H1 (cell line): ENCODE results near the gene CAPN2. TPM values are rescaled to one million over a fixed set of nuclear protein-coding genes. Genes with fewer than 3 reads are reported as not detected.

Source experiments
- ASH2L ChIP-seq: fragments of 200-600, 300-600 bp; sonication (generic); IDR thresholded peaks from one replicate; pipeline ENCODE4 v1.7.1; 2017; ENCODE audit warnings: low read length
- BACH1 ChIP-seq: IDR thresholded peaks from 2 replicates; pipeline ENCODE4 v1.6.1; 2012; ENCODE audit warnings: low read length, improper control_type of control experiment
- BRCA1 ChIP-seq: IDR thresholded peaks from 2 replicates; pipeline ENCODE4 v1.6.1; 2012; ENCODE audit warnings: low read depth, low read length, improper control_type of control experiment
- CBX5 ChIP-seq: fragments of 300-800, 300-1000 bp; sonication (generic); IDR thresholded peaks from 2 replicates; pipeline ENCODE4 v1.7.1; 2016; ENCODE audit warnings: antibody characterized with exemption, low read length, low read depth
- CHD2 ChIP-seq: IDR thresholded peaks from 2 replicates; pipeline ENCODE4 v1.6.1; 2012; ENCODE audit warnings: low read length, improper control_type of control experiment
- EGR1 ChIP-seq: IDR thresholded peaks from 2 replicates; pipeline ENCODE4 v1.6.1; 2011; ENCODE audit warnings: low read depth, low read length, borderline replicate concordance
- EZH2 ChIP-seq: fragments of 200-600 bp; sonication (generic); IDR thresholded peaks from 2 replicates; pipeline ENCODE4 v1.7.1; 2012; ENCODE audit warnings: low read depth, mild to moderate bottlenecking, moderate library complexity, low read length, inconsistent platforms; ENCODE audit not compliant: severe bottlenecking
- GABPA ChIP-seq: IDR thresholded peaks from 2 replicates; pipeline ENCODE4 v1.6.1; 2011; ENCODE audit warnings: mild to moderate bottlenecking, low read length, moderate library complexity, borderline replicate concordance; ENCODE audit not compliant: insufficient read depth
- KDM1A ChIP-seq: fragments of 200-600, 300-600 bp; sonication (generic); IDR thresholded peaks from 2 replicates; pipeline ENCODE4 v1.7.1; 2016; ENCODE audit warnings: mild to moderate bottlenecking, low read length, borderline replicate concordance
- NANOG ChIP-seq: IDR thresholded peaks from 2 replicates; pipeline ENCODE4 v1.6.1; 2011; ENCODE audit warnings: low read length, low read depth, mild to moderate bottlenecking, inconsistent platforms; ENCODE audit not compliant: insufficient read depth, poor library complexity, severe bottlenecking
- RAD21 ChIP-seq, 2 experiments: IDR thresholded peaks in 1 of 2; conservative IDR thresholded peaks in 1 of 2; 2 replicates each; pipeline ENCODE4 v1.6.1; 2011; ENCODE audit warnings: low read depth in 2 of 2, low read length in 2 of 2, improper control_type of control experiment in 1 of 2, inconsistent platforms in 1 of 2, mild to moderate bottlenecking in 1 of 2, moderate library complexity in 1 of 2
- SIN3A ChIP-seq, 2 experiments: IDR thresholded peaks in 1 of 2; conservative IDR thresholded peaks in 1 of 2; 2 replicates each; pipeline ENCODE4 v1.6.1; 2011 to 2012; ENCODE audit warnings: low read length in 2 of 2, improper control_type of control experiment in 1 of 2, low read depth in 1 of 2, mild to moderate bottlenecking in 1 of 2
- YY1 ChIP-seq: IDR thresholded peaks from 2 replicates; pipeline ENCODE4 v1.6.1; 2011; ENCODE audit warnings: low read depth, mild to moderate bottlenecking, low read length
- polyA plus RNA-seq, 7 experiments: library from polyadenylated mRNA; depleted of rRNA in 3 of 7; stranded (reverse) in 5 of 7; unstranded in 2 of 7; fragments of >200 nt in 5 of 7; fragments of 200-250 nt in 2 of 7; gene quantifications; 1 replicate in 5 of 7; 2 replicates in 1 of 7; 4 replicates in 1 of 7; pipeline versions ENCODE4 v1.2.1 to v1.2.3, GENCODE V29; 2011 to 2013; ENCODE audit warnings: missing spikeins in 2 of 7, mixed read lengths in 2 of 7
- total RNA-seq: library from RNA; stranded (reverse); fragmentation: NEBNext Ultra II Directional; extraction: Animal tissue kit (Norgen Biotek cat#: 25700); gene quantifications from 2 replicates; pipeline ENCODE4 v1.2.1, GENCODE V29; 2021
- TF ChIP-seq, protein P1 (sequence below): IDR thresholded peaks from 2 replicates; pipeline ENCODE4 v1.6.1; 2012; ENCODE audit warnings: inconsistent platforms
- TF ChIP-seq, protein P2 (sequence below): IDR thresholded peaks from 2 replicates; pipeline ENCODE4 v1.6.1; 2012; ENCODE audit warnings: inconsistent platforms
- TF ChIP-seq, protein P3 (sequence below): IDR thresholded peaks from 2 replicates; pipeline ENCODE4 v1.6.1; 2011; ENCODE audit warnings: low read depth, mild to moderate bottlenecking, low read length; ENCODE audit not compliant: insufficient read depth
- TF ChIP-seq, protein P4 (sequence below), 3 experiments: IDR thresholded peaks; 1 replicate in 2 of 3; 2 replicates in 1 of 3; pipeline versions ENCODE4 v1.5.1 to v1.6.1; 2011; ENCODE audit warnings: low read length in 3 of 3, mild to moderate bottlenecking in 3 of 3, inconsistent platforms in 2 of 3, low read depth in 1 of 3, moderate library complexity in 1 of 3; ENCODE audit not compliant: insufficient read depth in 1 of 3; ENCODE audit errors: control extremely low read depth in 1 of 3

The CAPN2 gene
- total and polyA plus RNA-seq, 2 of the 8 experiments (the other 6 are each of a cell fraction or from before 2014, with no cell fraction given) = 9.2 to 10.3 TPM

DNA sequence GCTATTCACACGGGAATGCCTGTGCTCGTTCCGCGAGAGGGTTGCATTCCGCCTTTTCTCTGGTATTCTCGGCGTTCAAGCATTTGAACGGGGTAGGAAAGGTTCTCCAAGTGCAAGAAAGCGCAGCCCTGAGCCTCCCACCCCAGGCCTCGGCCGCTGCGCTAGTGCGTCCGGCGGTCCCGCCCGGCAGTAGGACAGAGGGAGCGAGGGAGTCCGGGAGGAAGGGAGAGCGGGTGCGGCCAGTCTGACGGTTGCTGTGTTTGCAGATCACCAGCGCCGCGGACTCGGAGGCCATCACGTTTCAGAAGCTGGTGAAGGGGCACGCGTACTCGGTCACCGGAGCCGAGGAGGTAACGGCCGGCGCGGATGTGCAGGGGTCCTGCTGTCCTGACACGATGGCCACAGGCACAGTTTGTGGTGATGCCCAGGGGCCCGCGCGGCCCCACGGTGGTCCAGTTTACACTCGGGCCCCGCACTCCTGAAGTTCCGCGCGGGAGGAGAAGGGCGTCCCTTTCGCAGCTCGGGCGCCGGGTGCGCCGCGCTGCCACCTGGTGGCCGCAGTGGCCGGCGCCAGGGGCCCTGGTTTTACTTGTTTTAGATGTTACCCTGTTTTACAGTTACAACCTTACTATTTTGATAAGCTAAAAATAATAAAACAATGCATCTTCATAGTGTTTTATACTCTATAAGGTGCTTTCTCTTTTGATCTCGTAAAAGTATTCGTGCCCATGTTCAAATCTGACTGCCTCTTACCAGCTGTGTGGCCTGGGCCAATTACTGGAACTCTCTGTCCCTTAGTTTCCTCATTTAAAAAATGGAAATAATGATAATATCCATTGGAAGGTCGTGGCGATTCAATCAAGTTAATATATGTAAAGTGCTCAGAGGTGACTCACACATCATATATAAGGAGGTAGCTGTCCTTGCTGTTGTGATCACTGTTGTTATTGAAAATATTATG, 36.7 kb downstream of the CAPN2 start (continued):
- TF ChIP-seq ASH2L = peak; percentile 77
- TF ChIP-seq YY1 = peak; percentile 50; the same call in 1 of the 2 replicates
- 0 out of 4 replicates have a peak, but pooled peaks of 1 of the 2 experiments have one; percentile 28 for TF ChIP-seq SIN3A (conservative IDR thresholded peaks at IDR 0.05 in 1 of 2, IDR thresholded peaks at IDR 0.05 in 1 of 2; ENCODE audit: low read depth in 1 of 2, low read length in 2 of 2)
- TF ChIP-seq CHD2 = no peak; the same call in 1 of the 2 replicates
- TF ChIP-seq EGR1 = no peak
- TF ChIP-seq, protein P1, sequence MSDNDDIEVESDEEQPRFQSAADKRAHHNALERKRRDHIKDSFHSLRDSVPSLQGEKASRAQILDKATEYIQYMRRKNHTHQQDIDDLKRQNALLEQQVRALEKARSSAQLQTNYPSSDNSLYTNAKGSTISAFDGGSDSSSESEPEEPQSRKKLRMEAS = peak; percentile 10; the same call in 1 of the 2 replicates
- TF ChIP-seq BRCA1 = no peak
- peak; percentile 58 for TF ChIP-seq EZH2
- peak; percentile 52; the same call in 1 of the 2 replicates for TF ChIP-seq BACH1
- no peak for TF ChIP-seq KDM1A
- TF ChIP-seq CBX5 = no peak
- TF ChIP-seq GABPA = peak; percentile 66; the same call in 1 of the 2 replicates
- TF ChIP-seq NANOG = no peak
- peak; percentile 64 to 78 for TF ChIP-seq RAD21 (IDR thresholded peaks at IDR 0.05 in 1 of 2, conservative IDR thresholded peaks at IDR 0.05 in 1 of 2; ENCODE audit: low read depth in 2 of 2, low read length in 2 of 2)
- TF ChIP-seq, protein P2, sequence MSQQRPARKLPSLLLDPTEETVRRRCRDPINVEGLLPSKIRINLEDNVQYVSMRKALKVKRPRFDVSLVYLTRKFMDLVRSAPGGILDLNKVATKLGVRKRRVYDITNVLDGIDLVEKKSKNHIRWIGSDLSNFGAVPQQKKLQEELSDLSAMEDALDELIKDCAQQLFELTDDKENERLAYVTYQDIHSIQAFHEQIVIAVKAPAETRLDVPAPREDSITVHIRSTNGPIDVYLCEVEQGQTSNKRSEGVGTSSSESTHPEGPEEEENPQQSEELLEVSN = peak; percentile 67; the same call in 1 of the 2 replicates
- TF ChIP-seq, protein P3, sequence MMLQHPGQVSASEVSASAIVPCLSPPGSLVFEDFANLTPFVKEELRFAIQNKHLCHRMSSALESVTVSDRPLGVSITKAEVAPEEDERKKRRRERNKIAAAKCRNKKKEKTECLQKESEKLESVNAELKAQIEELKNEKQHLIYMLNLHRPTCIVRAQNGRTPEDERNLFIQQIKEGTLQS = no peak
- TF ChIP-seq, protein P4, sequence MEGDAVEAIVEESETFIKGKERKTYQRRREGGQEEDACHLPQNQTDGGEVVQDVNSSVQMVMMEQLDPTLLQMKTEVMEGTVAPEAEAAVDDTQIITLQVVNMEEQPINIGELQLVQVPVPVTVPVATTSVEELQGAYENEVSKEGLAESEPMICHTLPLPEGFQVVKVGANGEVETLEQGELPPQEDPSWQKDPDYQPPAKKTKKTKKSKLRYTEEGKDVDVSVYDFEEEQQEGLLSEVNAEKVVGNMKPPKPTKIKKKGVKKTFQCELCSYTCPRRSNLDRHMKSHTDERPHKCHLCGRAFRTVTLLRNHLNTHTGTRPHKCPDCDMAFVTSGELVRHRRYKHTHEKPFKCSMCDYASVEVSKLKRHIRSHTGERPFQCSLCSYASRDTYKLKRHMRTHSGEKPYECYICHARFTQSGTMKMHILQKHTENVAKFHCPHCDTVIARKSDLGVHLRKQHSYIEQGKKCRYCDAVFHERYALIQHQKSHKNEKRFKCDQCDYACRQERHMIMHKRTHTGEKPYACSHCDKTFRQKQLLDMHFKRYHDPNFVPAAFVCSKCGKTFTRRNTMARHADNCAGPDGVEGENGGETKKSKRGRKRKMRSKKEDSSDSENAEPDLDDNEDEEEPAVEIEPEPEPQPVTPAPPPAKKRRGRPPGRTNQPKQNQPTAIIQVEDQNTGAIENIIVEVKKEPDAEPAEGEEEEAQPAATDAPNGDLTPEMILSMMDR (IDR thresholded peaks at IDR 0.05; ENCODE audit: control extremely low read depth in 1 of 3, insufficient read depth in 1 of 3, low read depth in 1 of 3, low read length in 3 of 3) = peak; percentile 70 to 85 (median 74)
